IPS-20b (cell line): ENCODE data around the gene GALNT9.
"Not testable (repeated sequence)": the region's sequence is repeated elsewhere in the genome, so short reads cannot be mapped to it uniquely, and the experiment has no call there.

Source experiments
- H3K27ac ChIP-seq: one replicate; pipeline ENCODE4 v1.5.1; 2013; ENCODE audit warnings: low read length
- H3K27me3 ChIP-seq: 2 replicates; pipeline ENCODE4 v1.6.1; 2013; ENCODE audit warnings: mild to moderate bottlenecking, low read length, inconsistent platforms; ENCODE audit not compliant: insufficient read depth
- H3K36me3 ChIP-seq: 2 replicates; pipeline ENCODE4 v1.6.1; 2013; ENCODE audit warnings: low read depth, mild to moderate bottlenecking, inconsistent platforms, low read length, moderate library complexity; ENCODE audit not compliant: insufficient read depth
- H3K4me1 ChIP-seq: 2 replicates; pipeline ENCODE4 v1.6.1; 2013; ENCODE audit warnings: mild to moderate bottlenecking, control low read depth, inconsistent platforms, low read length, moderate library complexity; ENCODE audit not compliant: insufficient read depth
- H3K4me3 ChIP-seq: 2 replicates; pipeline ENCODE4 v1.5.1; 2013; ENCODE audit warnings: mild to moderate bottlenecking, low read length, inconsistent platforms
- H3K9ac ChIP-seq: 2 replicates; pipeline ENCODE4 v1.6.1; 2013; ENCODE audit warnings: low read depth, mild to moderate bottlenecking, inconsistent platforms, low read length, moderate library complexity
- H3K9me3 ChIP-seq: 2 replicates; pipeline ENCODE4 v1.6.1; 2013; ENCODE audit warnings: mild to moderate bottlenecking, low read depth, low read length, inconsistent platforms; ENCODE audit not compliant: insufficient read depth

Gene GALNT9

DNA sequence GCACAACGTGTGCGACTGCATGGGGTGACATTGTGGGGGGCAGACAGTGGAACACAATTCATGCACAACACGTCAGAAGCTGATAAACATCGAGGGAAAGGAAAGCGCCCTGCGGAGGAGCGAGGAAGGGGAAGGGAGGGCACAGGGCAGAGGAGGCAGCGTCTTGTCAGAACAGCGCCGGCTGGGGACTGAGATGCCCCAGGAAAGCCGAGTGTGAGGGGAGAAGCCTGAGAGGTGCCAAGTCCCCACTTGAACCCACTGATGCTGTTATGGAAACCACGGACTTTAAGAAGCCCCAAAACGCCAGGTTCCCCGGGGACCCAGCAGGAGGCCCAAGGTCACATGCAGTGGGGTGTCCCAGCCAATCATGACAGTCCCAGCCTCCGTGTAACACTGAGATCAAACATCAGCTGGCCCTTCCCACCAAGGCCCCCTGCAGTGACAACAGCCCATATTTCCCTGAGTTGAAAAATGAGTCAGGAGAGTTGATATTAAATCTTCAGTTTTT is 70.0 kb downstream of the GALNT9 start:
- Histone ChIP-seq H3K4me3 (no peak overlapping the region), H3K36me3 (no peaks in the 10 kb centered on the region), H3K27me3 (peaks cover 18% of the 10 kb centered on the region), H3K9me3 (no peaks in the 10 kb centered on the region), H3K27ac (no peak overlapping the region), H3K9ac (no peak overlapping the region), H3K4me1 (peaks cover 8% of the 10 kb centered on the region; the same call in 1 of the 2 replicates)

DNA sequence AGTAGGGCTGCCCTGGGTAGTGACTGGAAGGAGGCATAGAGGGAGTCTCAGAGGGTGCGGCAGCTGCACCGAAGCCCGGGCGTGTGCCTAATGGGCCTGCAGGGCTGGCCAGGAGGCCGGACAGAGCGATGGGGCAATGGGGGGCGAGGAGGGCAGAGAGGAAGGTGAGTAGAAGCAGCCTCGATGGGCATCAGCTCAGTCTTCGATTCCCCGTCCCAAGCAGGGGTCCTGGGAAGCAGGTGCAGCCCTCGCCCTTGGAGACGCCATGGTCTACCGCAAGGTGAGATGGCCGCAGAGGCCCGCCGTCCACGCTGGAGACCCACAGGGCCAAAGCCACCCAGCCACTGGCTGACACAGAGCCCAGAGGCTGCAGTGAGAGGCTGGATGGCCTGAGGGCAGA is 70.8 kb downstream of the GALNT9 start:
- Histone ChIP-seq H3K4me3 (no peak overlapping the region), H3K36me3 (no peaks in the 10 kb centered on the region), H3K27ac (no peak overlapping the region), H3K4me1 (peaks cover 10% of the 10 kb centered on the region; the same call in 1 of the 2 replicates), H3K27me3 (peaks cover 20% of the 10 kb centered on the region), H3K9ac (no peak overlapping the region), H3K9me3 (no peaks in the 10 kb centered on the region)

DNA sequence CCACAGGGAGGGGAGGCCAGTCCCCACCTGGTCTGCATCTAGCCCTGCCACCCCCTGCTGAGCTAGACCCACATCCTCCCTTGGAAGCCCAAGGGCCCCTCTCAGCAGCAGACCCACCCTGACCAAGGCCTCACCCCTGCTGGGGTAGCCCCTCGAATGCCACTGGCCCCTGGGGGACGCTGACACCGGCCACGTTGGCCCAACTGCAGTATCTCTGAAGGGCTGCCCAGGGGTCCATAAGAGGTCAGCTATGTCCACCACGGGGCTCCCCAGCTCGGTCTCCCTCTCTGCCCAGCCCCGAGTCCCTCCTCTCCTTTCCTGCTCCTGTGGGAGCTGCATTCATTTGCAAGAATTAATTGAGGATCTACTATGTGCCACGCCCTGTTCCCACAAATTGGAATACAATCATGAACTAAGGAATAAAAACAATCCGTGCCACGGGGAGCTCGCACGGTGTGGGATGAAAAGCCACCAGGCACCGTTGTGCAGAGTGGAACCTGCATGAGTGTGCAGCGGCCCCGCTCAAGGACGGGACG is 71.4 kb downstream of the GALNT9 start:
- Histone ChIP-seq H3K9me3 (no peaks in the 10 kb centered on the region), H3K27me3 (peaks cover 20% of the 10 kb centered on the region), H3K9ac (no peak overlapping the region), H3K27ac (no peak overlapping the region), H3K4me1 (peaks cover 10% of the 10 kb centered on the region; the same call in 1 of the 2 replicates), H3K4me3 (no peak overlapping the region), H3K36me3 (no peaks in the 10 kb centered on the region)

DNA sequence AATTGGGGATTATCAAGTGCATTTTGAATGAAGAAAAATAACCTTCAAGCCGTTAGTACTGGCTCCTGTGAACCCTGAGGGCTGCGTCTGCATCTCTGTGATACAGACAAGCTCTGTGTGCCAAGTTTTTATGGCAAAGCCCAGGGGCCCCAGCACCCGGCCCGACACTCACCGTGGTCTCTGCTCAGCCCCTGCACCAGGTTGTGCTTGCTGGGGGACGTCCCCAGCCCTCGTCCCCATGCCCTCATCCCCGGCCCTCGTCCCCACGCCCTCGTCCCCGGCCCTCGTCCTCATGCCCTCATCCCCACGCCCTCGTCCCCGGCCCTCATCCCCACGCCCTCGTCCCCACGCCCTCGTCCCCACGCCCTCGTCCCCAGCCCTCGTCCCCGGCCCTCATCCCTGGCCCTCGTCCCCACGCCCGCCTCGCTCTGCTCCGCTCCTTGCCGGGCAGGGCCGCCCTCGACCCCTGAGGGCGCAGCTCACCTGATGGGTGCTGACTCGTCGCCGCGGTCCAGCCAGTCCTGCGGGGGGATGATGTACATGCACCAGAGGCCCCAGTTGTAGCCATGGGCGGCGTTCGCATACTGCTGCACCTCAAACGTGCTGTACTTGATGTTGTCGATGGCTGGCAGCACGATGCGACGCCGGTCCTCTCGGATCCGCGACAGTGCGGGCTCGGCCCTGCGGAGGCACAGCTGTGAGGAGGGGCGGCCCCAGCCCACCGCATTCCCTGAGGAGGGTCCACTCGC is 72.0 kb downstream of the GALNT9 start:
- peaks cover 10% of the 10 kb centered on the region; the same call in 1 of the 2 replicates for H3K4me1 ChIP-seq
- peaks cover 20% of the 10 kb centered on the region for H3K27me3 ChIP-seq
- no peaks in the 10 kb centered on the region for H3K36me3 ChIP-seq
- H3K9me3 ChIP-seq, result no peaks in the 10 kb centered on the region
- H3K9ac ChIP-seq, result no peak overlapping the region
- no peak overlapping the region for H3K27ac ChIP-seq
- H3K4me3 ChIP-seq, result no peak overlapping the region

DNA sequence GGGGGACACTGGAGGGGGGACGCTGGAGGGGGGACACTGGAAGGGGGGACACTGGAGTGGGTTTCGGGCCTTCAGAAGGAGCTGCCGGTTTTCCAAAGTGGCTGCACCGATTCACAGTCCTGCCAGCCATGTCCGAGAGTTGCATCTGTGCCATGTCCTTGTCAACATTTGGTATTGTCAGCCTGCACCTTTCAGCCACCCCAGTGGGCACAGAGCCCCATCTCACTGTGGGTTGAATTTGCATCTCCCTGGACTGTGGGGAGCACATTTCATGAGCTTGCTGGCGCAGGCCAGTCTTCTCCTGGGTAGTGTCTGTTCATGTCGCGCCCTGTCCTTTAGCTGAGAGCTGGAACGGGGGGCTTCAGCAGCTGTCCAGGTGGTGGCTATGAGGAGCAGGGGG is 72.7 kb downstream of the GALNT9 start:
- Histone ChIP-seq H3K27ac (no peak overlapping the region), H3K4me3 (no peak overlapping the region)

DNA sequence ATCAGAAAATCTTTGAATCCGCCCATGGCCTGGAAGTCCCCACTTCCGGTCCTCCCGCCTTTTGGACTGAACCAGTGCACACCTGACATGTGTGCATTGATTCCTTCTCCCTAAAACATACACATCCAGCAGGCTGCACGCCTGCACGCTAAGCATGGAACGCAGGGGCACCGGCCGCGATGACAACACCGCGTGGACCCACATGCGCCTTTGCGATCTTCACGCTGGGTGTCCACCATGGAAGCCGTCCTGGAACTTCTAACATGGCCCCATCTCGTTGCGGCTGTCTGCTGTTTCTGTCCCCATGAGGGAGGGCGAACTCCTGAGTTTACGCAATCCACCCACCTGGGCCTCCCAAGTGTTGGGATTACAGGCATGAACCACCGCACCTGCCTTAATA is 73.7 kb downstream of the GALNT9 start:
- no peak overlapping the region for H3K9ac ChIP-seq
- no peaks in the 10 kb centered on the region for H3K9me3 ChIP-seq
- no peak overlapping the region for H3K4me3 ChIP-seq
- H3K36me3 ChIP-seq, result no peaks in the 10 kb centered on the region
- H3K27ac ChIP-seq, result no peak overlapping the region
- peaks cover 10% of the 10 kb centered on the region; the same call in 1 of the 2 replicates for H3K4me1 ChIP-seq
- H3K27me3 ChIP-seq, result peaks cover 12% of the 10 kb centered on the region; the same call in 1 of the 2 replicates

More for the DNA sequence above, 72.7 kb downstream of the GALNT9 start:
- peaks cover 10% of the 10 kb centered on the region; the same call in 1 of the 2 replicates for H3K4me1 ChIP-seq
- peaks cover 19% of the 10 kb centered on the region for H3K27me3 ChIP-seq
- no peaks in the 10 kb centered on the region for H3K36me3 ChIP-seq
- H3K9me3 ChIP-seq, result no peaks in the 10 kb centered on the region
- no peak overlapping the region for H3K9ac ChIP-seq

DNA sequence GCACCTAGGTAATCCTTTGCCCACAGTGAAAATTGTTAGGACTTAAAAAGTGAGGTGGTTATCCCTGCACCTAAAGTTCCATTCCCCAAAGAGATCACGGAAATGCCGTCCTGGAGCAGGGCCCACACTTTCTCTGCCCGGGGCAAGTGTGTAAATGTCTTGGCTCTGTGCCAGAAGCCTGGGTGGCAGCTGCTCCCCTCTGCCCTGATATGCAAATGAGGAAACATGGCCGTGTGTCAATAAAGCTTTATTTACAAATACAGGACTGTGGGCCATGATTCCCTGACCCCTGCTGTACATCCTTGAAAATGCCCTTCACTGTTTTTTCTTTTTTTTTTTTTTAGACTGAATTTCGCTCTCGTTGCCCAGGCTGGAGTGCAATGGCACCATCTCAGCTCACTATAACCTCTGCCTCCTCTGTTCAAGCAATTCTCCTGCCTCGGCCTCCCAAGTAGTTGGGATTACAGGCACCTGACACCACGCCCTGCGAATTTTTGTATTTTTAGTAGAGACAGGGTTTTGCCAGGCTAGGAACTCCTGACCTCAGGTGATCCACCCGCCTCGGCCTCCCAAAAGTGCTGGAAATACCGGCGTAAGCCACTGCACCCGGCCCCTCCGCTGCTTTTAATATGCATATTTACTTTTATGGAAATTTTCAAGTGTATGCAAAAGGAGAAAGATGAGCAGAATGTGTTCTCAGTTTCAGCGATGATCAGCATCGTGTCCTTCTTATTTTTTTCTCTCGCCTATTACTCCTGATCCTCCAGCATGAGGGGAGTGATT is 75.5 kb downstream of the GALNT9 start:
- no peak overlapping the region for H3K9ac ChIP-seq
- peaks cover 10% of the 10 kb centered on the region; the same call in 1 of the 2 replicates for H3K4me1 ChIP-seq
- no peaks in the 10 kb centered on the region for H3K36me3 ChIP-seq
- peaks cover 18% of the 10 kb centered on the region; the same call in 1 of the 2 replicates for H3K27me3 ChIP-seq
- no peak overlapping the region for H3K4me3 ChIP-seq
- H3K27ac ChIP-seq, result no peak overlapping the region
- H3K9me3 ChIP-seq, result no peaks in the 10 kb centered on the region

DNA sequence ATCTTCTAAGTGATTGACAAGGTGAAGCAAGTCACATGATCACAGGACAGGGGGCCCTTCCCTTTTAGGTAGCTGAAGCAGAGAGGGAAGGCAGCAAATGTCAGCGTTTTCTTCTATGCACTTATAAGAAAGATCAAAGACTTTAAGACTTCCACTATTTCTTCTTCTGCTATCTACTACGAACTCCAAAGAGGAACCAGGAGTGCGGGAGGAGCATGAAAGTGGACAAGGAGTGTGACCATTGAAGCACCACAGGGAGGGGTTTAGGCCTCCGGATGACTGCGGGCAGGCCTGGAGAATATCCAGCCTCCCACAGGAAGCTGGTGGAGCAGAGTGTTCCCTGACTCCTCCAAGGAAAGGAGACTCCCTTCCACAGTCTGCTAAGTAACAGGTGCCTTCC is 76.4 kb downstream of the GALNT9 start:
- H3K9me3 ChIP-seq, H3K36me3 ChIP-seq, H3K4me1 ChIP-seq, H3K9ac ChIP-seq, H3K27ac ChIP-seq, H3K4me3 ChIP-seq: not testable (repeated sequence)
- H3K27me3 ChIP-seq, result peaks cover 25% of the 10 kb centered on the region

DNA sequence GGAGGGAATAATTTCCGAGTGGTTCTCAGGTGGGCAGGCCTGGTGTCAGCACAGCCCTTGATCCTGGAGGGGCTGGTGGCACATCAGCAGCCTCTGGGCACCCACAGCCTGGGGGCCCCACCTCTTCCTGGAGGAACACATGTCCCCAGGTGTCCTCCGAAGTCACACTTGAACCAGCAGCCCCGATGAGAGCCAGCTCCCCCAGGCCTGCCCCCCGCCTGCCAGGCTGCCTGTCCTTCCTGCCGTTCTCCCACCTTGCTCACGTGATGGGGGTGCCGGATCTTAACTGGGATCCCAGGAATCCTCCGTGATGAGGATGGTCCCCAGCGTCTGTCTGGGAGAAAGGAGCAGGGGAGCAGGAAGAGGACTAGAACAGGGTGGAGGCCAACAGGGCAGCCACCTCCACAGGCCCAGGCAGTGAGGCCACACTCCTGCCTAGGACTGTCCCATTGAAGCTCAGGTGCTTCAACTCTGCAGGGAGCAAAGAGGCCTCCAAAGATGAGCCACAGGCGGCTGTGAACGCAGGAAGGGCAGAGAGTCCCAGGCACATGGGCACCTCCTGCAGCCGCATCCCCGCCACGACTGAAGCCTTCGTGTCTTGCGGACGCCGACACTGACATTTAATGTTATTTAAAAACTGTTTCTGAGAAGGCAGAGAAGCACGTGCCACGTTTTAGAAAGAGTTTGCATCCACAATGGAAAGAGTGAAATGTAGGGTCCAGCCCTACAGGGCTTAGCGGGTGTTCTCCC is 77.5 kb downstream of the GALNT9 start:
- no peaks in the 10 kb centered on the region for H3K9me3 ChIP-seq
- H3K9ac ChIP-seq, result no peak overlapping the region
- peaks cover 10% of the 10 kb centered on the region; the same call in 1 of the 2 replicates for H3K4me1 ChIP-seq
- no peak overlapping the region for H3K4me3 ChIP-seq
- H3K36me3 ChIP-seq, result no peaks in the 10 kb centered on the region
- H3K27ac ChIP-seq, result no peak overlapping the region
- peaks cover 25% of the 10 kb centered on the region for H3K27me3 ChIP-seq

DNA sequence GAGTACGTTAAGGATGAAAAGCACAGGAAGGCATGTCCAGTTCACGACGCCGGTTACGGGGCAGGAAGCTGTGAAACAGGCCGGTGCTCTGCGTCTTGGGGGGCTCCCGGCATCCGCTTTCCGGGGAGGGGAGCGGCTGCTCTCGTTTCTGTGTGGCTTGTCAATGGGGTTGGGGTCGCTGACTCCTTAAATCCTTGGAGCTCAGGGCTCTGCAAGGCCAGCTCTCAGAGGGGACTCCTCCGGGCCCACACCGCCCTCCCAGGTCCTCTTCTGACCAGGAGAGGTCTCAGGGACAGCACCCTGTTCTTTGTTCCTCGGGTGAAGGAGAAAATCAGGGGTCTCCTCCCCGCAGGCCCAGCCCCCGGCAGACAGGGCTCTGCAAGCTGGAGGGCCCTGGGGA is 78.1 kb downstream of the GALNT9 start:
- Histone ChIP-seq H3K4me3 (no peak overlapping the region), H3K36me3 (no peaks in the 10 kb centered on the region), H3K27me3 (peaks cover 25% of the 10 kb centered on the region), H3K4me1 (peaks cover 10% of the 10 kb centered on the region; the same call in 1 of the 2 replicates), H3K9me3 (no peaks in the 10 kb centered on the region), H3K9ac (no peak overlapping the region), H3K27ac (no peak overlapping the region)

DNA sequence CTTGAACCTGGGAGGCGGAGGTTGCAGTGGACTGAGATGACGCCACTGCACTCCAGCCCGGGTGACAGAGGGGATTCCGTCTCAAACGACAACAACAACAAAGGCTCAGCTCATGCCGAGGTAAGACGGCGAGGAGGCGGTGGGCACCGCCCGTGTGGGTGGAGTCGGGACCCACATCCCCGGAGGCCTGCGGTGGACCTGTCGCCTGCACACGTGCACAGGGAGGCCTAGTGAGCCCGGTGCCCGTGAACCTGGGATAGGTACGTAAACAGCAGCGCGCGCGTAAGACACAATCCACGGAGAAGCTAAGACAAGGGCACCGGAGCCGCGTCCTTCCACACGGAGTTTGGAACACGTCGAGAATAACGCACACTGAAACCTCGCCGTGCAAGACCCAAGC is 78.7 kb downstream of the GALNT9 start:
- no peak overlapping the region for H3K4me3 ChIP-seq
- H3K27ac ChIP-seq, result no peak overlapping the region
- H3K9me3 ChIP-seq, result no peaks in the 10 kb centered on the region
- no peak overlapping the region for H3K9ac ChIP-seq
- H3K4me1 ChIP-seq, result peaks cover 10% of the 10 kb centered on the region; the same call in 1 of the 2 replicates
- peaks cover 25% of the 10 kb centered on the region for H3K27me3 ChIP-seq
- no peaks in the 10 kb centered on the region for H3K36me3 ChIP-seq
